ENCODE data around the gene SBK2.
"Not testable (repeated sequence)": the region's sequence is repeated elsewhere in the genome, so short reads cannot be mapped to it uniquely, and the experiment has no call there.

Gene SBK2

DNA sequence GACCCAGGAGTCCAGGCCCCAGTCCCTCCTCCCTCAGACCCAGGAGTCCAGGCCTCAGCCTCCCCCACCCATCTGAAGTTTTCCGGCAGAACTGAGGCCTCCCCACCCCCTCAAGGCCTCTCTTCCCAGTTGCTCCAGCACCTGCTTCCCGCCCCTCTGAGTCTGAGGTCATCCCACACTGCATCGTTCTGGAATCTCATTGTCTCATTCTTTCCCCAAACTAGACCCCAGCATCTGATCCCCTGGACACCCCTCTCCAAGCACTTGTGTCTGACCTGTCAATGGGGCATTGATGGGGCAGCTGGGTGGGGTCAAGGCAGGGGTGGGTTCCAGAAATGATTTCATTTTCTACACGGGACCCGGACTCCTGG is 793 bp upstream of the SBK2 start:
- Histone ChIP-seq H3K27ac (peak overlapping the region; percentile 18; the same call in 1 of the 2 replicates), H4K20me1 (no peaks in the 10 kb centered on the region), H3K9ac (no peak overlapping the region), H3K27me3 (no peaks in the 10 kb centered on the region), H3K36me3 (no peaks in the 10 kb centered on the region), H3K4me1 (0 out of 2 replicates have a peak, but pooled peaks cover 7% of the 10 kb centered on the region), H3K4me2 (no peak overlapping the region), H3K9me3 (no peaks in the 10 kb centered on the region), H3K4me3 (no peak overlapping the region)
- TF ChIP-seq Cebpa-rat (IDR thresholded peaks at IDR 0.05), result no peak

DNA sequence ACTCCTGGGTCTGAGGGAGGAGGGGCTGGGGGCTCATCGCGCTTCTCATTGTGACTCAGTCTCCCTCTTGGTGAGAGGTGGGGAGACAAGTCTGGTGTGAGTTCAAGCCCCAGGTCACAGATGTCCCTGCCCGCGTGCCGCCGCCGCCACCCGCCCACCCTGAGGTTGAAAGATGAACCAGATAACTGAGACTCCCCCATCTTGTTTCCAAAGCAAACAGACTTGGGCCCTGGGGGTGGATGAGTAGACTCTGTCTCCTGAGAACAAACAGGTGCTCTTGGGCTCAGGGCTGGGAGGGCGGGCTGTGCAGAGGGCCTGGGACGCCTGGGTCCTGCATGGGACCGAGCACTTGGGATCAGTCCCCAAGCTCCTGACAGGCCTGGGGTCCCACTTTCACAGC is 567 bp downstream of the SBK2 start:
- H4K20me1 ChIP-seq, result no peaks in the 10 kb centered on the region
- H3K9me3 ChIP-seq, result no peaks in the 10 kb centered on the region
- H3K9ac ChIP-seq, result no peak overlapping the region
- H3K36me3 ChIP-seq, result no peaks in the 10 kb centered on the region
- H3K27ac ChIP-seq, result no peak overlapping the region
- no peak for TF ChIP-seq Cebpa-rat (IDR thresholded peaks at IDR 0.05)
- peaks cover 8% of the 10 kb centered on the region; the same call in 1 of the 2 replicates for H3K4me1 ChIP-seq
- no peak overlapping the region for H3K4me3 ChIP-seq
- no peak overlapping the region for H3K4me2 ChIP-seq
- H3K27me3 ChIP-seq, result no peaks in the 10 kb centered on the region

DNA sequence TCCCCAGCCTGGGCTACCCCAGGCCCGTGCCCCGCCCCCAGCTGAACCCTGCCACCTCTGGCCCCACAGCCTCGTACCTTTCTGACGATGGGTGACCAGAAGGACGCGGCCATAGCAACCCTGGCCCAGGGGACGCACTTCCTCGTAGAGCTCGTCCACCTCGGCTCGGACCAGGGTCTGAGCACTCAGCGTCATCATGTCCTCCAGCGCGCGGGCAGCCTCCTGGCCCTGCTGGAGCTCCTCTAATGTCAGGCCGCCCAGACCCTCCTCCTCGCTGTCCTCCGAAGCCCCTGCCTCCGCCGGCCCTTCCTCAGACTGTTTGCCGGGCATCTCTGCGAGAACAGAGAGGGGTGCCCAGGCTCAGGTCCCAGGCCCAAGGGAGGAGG is 975 bp downstream of the SBK2 start:
- TF ChIP-seq Cebpa-rat (IDR thresholded peaks at IDR 0.05), result no peak
- H3K9ac ChIP-seq, result no peak overlapping the region
- H3K9me3 ChIP-seq, result no peaks in the 10 kb centered on the region
- no peak overlapping the region for H3K4me3 ChIP-seq
- H3K4me2 ChIP-seq, result no peak overlapping the region
- no peaks in the 10 kb centered on the region for H3K27me3 ChIP-seq
- H4K20me1 ChIP-seq, result no peaks in the 10 kb centered on the region
- no peaks in the 10 kb centered on the region for H3K36me3 ChIP-seq
- H3K4me1 ChIP-seq, result peaks cover 12% of the 10 kb centered on the region; the same call in 1 of the 2 replicates
- H3K27ac ChIP-seq, result 0 out of 2 replicates have a peak overlapping the region, but pooled peaks have one; percentile 9

DNA sequence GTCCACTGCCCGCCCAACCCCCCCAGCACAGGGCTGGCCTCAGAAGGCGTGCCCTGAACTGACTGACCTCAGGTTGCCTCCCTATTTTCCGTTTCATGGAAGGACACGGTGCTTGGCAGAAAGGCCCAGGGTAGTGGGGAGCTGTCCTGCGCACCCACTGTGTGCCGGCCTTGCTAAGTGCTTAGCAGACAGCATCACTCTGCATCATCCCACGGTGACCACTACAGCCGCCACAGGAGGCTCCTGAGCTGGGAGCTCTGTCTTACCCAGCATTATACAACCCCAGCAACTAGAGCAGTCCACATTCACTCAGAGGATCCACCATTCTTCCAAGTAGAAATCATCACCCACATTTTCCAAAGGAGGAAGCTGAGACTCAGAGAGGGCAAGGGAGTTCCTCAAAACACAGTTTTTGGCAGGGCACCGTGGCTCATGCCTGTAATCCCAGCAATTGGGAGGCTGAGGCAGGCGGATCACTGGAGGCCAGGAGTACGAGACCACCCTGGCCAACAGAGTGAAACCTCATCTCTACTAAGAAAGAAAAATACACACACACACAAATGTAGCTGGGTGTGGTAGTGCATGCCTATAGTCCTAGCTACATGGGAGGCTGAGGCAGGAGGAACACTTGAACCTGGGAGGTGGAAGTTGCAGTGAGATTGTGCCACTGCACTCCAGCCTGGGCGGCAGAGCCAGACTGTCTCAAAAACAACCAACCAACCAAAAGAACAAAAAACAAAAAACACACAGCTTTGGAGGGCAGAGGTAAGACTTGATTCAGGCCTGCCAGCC is 1.6 kb downstream of the SBK2 start:
- Histone ChIP-seq H3K4me2 (no peak overlapping the region), H3K9me3 (no peaks in the 10 kb centered on the region), H3K4me1 (peaks cover 15% of the 10 kb centered on the region; the same call in 1 of the 2 replicates), H3K27me3 (no peaks in the 10 kb centered on the region), H4K20me1 (no peaks in the 10 kb centered on the region), H3K36me3 (no peaks in the 10 kb centered on the region), H3K27ac (peak overlapping the region; percentile 9; the same call in 1 of the 2 replicates), H3K9ac (no peak overlapping the region), H3K4me3 (no peak overlapping the region)
- TF ChIP-seq Cebpa-rat (IDR thresholded peaks at IDR 0.05), result no peak

DNA sequence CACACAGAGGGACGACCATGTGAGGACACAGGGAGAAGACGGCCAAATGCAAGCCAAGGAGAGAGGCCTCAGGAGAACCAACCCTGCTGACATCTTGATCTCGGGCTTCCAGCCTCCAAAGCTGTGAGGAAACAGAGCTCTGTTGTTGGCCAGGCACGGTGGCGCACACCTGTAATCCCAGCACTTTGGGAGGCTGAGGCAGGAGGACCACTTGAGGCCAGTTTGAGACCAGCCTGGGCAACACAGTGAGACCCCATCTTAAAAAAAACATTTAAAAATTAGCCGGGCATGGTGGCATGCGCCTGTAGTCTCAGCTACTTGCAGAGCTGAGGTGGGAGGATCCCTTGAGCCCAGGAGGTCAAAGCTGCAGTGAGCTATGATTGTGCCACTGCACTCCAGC is 2.7 kb downstream of the SBK2 start:
- not testable (repeated sequence) for H3K9me3 ChIP-seq, H3K9ac ChIP-seq, H3K27me3 ChIP-seq, H4K20me1 ChIP-seq, H3K27ac ChIP-seq, H3K4me2 ChIP-seq, H3K36me3 ChIP-seq, H3K4me3 ChIP-seq
- H3K4me1 ChIP-seq, result peaks cover 24% of the 10 kb centered on the region

DNA sequence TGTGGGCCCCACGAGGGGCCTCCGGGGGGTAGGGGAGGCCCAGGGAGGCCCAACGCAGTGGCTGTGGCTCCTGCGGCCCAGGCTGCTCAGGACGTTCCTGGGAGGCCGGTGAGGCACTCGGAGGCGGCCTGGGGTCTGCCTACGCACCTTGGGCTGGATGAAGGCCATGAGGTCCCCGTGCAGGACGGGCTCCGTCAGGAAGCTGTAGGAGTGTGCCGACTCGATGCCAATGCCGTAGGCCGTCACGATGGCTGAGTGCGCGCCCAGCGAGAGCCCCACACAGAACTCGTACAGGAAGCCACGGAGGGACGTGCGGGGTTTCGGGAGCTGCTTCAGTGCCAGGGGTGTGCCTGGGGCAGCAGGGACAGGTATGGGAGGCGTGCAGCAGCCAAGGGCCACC is 5.9 kb downstream of the SBK2 start:
- Histone ChIP-seq H3K4me2 (0 out of 2 replicates have a peak overlapping the region, but pooled peaks have one; percentile 19), H3K27me3 (no peaks in the 10 kb centered on the region), H3K9ac (no peak overlapping the region), H3K36me3 (no peaks in the 10 kb centered on the region), H4K20me1 (no peaks in the 10 kb centered on the region), H3K4me1 (peaks cover 24% of the 10 kb centered on the region), H3K9me3 (no peaks in the 10 kb centered on the region), H3K4me3 (no peak overlapping the region), H3K27ac (peak overlapping the region; percentile 35)
- no peak for TF ChIP-seq Cebpa-rat (IDR thresholded peaks at IDR 0.05)

DNA sequence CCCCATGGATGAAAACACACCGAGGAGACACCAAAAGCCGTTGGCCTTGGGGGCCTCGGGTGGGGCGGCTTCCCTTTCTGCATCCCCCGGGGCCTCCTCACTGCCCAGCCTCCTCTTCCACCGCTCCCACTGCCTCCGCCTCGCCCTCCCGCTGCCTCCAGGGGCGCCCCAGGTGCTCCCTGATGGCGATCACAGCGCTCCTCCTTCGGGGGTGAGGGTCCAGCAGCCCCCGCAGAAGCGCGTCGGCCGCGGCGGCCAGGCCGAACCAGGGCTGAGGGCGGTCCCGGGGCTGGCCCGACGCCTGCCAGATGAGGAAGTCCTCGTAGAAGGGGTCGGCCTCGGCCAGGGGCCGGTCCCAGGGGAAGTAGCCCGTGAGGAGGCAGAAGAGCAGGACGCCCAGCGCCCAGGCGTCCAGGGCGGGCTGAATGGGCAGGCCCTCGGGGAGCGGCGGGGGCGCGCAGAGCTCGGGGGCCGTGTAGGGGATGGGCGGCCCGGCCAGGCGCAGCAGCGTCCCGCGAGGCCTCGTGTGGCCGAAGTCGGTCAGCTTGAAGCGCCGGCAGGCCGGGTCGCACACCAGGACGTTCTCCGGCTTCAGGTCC is 7.2 kb downstream of the SBK2 start:
- Histone ChIP-seq H4K20me1 (no peaks in the 10 kb centered on the region), H3K27ac (peak overlapping the region; percentile 55), H3K27me3 (no peaks in the 10 kb centered on the region), H3K9ac (no peak overlapping the region), H3K36me3 (no peaks in the 10 kb centered on the region), H3K9me3 (no peaks in the 10 kb centered on the region), H3K4me1 (peaks cover 24% of the 10 kb centered on the region), H3K4me2 (peak overlapping the region; percentile 34), H3K4me3 (no peak overlapping the region)
- TF ChIP-seq Cebpa-rat (IDR thresholded peaks at IDR 0.05), result no peak

DNA sequence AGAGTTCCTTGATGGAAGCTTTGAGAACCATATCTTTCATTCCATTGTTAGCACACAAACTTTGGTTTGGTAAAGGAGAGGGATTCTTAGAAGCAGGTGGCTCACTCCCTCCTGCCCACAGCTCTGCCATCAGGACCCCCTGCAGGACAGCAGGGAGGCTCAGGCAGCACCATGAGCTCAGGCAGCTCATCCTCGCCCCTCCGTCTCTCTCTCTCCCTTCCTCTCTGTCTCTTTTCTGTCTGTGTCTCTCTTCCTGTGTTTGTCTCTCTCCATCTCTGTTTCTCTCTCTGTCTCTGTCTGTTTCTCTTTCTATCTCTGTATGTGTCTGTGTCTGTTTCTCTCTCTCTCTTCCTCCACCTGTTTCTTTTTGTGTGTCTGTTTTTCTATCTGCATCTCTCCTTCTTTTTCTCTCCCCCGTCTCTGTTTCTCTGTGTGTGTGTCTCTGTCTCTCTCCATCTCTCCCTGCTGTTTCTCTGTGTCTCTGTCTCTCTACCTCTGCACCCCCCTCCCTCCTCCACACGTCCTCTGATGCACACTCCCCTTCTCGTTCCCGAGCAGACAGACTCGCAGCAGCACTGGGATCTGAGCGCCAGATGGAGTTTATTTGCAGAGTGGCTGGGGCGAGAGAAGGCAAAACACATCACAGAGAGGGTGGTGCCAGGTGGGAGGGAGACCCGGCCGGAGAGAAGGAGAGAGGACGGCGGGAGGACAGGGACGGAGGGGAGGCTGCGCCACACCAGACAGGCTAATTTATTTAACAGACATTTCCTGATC is 8.7 kb downstream of the SBK2 start:
- no peaks in the 10 kb centered on the region for H3K27me3 ChIP-seq
- TF ChIP-seq Cebpa-rat (IDR thresholded peaks at IDR 0.05), result no peak
- H3K36me3 ChIP-seq, result no peaks in the 10 kb centered on the region
- H3K9me3 ChIP-seq, result no peaks in the 10 kb centered on the region
- no peak overlapping the region for H3K4me3 ChIP-seq
- no peaks in the 10 kb centered on the region for H4K20me1 ChIP-seq
- H3K4me1 ChIP-seq, result peaks cover 24% of the 10 kb centered on the region
- no peak overlapping the region for H3K4me2 ChIP-seq
- H3K27ac ChIP-seq, result no peak overlapping the region
- H3K9ac ChIP-seq, result no peak overlapping the region

DNA sequence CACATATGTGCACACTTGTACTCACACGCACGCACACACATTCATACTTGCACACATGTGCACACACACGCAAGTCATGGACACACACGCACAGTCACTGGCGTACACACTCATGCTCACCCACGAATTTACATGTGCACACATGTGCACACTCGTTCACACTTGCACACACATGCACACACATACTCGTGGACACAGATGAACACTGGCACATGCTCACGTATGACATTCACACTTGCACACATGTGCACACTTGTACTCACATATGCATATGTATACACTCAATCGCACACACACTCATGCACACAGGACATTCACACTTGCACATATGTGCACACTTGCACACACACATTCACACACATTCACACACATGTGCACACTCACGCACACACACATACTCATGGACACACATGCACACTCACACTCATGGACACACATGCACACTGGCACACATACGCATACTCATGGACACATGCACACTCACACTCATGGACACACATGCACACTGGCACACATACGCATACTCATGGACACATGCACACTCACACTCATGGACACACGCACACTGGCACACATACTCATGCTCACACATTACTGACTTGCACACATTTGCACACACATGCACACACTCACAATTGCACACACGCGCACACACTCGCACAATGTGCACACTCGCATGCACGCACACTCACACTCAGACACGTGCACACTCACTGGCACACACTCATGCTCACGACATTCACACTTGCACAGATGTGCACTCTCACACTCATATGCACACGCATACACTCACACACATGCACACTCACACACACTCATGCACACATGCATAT is 9.5 kb downstream of the SBK2 start:
- no peak for TF ChIP-seq Cebpa-rat (IDR thresholded peaks at IDR 0.05)
- H3K4me2 ChIP-seq, result no peak overlapping the region
- H3K9ac ChIP-seq, result no peak overlapping the region
- H4K20me1 ChIP-seq, result no peaks in the 10 kb centered on the region
- H3K36me3 ChIP-seq, result no peaks in the 10 kb centered on the region
- no peaks in the 10 kb centered on the region for H3K27me3 ChIP-seq
- no peaks in the 10 kb centered on the region for H3K9me3 ChIP-seq
- H3K4me3 ChIP-seq, result no peak overlapping the region
- H3K4me1 ChIP-seq, result peaks cover 24% of the 10 kb centered on the region
- H3K27ac ChIP-seq, result no peak overlapping the region
